Pulmonary artery endothelial cell (primary cell): Measurements from ENCODE around the gene LRG1. TPM values are rescaled to one million over a fixed set of nuclear protein-coding genes. Genes with fewer than 3 reads are reported as not detected.
"Not testable (repeated sequence)": the region's sequence is repeated elsewhere in the genome, so short reads cannot be mapped to it uniquely, and the experiment has no call there.

Experiments used
- DNase-seq: peaks from one replicate; pipeline ENCODE4 v3.0.0-alpha.2; 2011; ENCODE audit warnings: low read depth, low spot score
- total RNA-seq: library from RNA; depleted of rRNA; stranded (reverse); fragments of >200 nt; gene quantifications from 2 replicates; pipeline ENCODE4 v1.2.3, GENCODE V29; 2014

Gene LRG1
- total RNA-seq, 1 donor from 2014 or later: 0.13 TPM

DNA sequence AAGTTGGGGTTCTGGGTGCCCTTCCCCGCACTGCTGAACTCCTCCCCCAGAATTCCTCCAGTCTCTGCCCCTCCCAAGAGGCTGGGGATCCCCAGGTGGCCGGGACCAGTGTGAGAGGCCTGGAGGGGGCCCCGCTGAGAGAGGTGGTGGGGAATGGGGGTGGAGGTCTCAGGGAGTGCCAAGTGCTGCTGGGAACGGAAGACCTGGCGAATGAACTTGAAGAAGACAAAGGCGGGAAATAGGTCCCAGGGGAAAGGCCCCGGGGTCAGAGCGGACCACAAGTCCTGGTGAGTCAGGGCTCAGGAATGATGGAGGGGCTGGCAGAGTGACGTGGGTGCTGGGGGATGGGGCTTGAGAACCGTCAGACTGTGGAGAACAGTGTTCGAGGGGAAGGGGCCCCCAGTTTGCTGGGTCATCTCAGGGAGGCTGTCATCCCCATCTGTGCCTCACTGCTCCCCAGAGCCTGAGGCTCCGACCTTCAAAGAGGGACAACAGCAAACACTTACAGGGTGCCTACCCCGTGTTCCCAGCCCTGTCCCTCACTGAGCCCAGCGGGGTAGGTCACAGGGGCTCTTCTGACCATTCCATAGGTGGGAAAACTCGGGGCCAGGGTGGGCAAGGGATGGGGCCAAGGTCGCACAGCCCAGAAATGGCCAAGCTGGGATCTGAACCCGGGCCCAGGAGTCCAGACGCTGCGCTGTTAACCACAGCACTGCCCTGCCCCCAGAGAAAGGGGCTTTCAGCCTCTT lies 35.6 kb upstream of the LRG1 start:
- DNase-seq: peak; percentile 98

DNA sequence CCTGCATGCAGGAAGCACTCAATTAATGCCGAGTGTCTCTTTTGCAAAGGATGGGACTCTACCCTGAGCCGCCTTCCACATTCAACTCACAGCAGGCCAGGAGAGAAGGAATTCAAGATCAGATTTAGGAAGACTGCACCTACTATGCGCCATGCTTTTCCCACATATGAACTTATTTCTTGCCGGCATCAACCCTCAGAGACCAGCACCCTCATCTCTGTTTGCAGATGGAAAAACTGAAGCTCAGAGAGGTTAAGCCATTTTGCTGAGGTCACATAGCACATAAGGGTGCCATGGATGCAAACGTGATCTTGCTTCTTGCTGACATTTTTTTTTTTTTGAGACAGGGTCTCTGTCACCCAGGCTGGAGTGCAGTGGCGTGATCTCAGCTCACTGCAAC lies 33.8 kb upstream of the LRG1 start:
- no peak for DNase-seq

DNA sequence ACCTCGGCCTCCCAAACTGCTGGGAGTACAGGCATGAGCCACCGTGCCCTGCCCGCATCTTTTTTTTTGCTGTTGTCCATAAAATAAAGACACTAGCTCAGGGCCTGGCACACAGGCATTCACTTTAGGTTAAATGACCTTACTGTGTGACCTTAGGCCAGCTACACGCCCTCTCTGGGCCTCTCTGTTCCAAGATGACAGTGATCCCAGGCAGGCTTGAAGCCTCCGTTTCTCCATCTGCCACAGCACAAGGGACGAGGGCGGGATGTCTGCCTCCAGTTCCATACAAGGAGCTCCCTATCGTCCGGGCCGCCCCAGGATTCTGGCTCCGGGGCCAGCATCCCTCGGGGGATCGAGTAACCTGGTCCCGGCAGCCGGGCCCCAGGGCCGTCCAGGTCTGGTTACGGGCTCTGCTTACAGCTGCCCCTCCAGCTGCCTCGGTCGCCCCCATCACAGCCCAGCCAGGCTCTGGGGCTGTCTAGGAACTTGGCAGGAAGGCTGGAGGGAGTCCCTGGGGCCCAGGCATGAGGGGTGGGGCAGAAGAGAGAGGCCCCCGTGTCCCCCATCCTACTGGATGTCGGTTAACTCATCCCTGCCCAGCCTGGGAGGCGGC lies 31.6 kb upstream of the LRG1 start:
- DNase-seq: no peak

DNA sequence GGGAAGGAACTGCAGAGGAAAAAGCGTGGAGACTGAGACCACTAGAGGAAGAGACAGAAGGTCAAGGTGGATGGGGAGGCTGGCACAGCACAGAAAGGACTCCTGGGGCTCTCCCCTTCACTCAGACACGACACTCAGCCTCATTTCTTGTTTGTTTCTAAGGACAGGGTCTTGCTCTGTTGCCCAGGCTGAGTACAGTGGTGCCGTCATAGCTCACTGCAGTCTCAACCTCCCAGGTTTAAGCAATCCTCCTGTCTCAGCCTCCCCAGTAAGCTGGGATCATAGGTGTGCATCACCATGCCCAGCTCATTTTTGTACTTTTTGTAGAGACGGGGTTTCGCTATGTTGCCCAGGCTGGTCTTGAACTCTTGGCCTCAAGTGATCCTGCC lies 31.1 kb upstream of the LRG1 start:
- no peak for DNase-seq

DNA sequence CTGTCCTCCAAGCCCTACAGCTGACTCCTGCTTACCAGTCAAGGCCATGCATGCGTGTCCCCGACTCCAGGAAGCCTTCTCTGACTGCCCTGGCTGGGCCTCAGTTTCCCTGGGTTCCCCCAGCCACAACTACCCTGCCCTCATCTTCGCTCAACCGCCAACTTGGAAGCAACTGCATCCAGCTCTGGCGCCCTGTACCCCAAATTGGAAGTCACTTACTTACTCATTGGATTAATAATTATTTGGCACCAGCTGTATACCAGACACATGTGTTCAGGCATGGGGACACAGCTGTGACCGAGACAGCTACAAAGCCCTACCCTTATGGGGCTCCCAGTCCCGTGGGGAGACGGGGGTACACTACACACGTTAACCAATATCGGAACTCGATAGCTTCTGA lies 30.6 kb upstream of the LRG1 start:
- no peak for DNase-seq

DNA sequence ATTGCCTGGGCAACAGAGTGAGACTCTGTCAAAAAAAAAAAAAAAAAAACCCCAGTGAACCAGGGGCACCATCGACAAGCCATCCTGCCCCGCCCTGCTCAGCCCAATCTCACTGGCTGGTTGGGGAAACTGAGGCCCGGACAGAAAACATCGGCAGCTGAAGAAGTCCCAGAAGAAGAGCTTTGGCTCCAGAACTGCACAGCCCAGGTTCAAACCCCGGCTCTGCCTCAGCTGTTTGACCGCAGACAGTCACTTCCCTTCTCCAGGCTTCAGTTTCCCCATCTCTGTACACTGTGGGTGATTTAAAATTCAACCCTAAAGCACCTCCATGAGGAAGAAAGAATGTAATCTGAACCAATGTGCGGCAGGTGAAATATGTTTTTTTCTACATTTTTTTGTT lies 29.1 kb upstream of the LRG1 start:
- DNase-seq: no peak

DNA sequence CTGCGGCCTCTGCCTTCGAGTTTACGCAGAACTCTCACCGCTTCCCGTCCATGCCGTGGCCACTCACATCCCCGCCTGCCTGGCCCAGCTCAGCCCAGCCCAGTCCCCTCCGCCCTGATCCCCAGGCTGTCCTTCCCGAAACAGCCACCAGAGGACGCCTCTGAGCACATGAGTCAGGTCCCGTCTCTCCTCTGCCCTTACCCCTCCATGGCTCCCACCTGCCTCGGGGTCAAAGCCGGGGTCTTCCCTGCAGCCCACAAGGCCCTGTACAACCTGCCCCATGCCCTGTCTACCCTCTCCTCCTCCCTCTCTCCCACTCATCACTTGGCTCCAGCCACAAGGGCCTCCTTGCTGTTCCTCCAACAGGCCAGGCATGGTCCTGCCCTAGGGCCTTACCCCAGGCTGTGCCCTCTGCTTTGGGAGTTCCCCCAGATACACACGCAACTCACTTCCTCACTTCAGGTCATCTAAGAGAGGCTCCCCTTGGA lies 27.8 kb upstream of the LRG1 start:
- no peak for DNase-seq

DNA sequence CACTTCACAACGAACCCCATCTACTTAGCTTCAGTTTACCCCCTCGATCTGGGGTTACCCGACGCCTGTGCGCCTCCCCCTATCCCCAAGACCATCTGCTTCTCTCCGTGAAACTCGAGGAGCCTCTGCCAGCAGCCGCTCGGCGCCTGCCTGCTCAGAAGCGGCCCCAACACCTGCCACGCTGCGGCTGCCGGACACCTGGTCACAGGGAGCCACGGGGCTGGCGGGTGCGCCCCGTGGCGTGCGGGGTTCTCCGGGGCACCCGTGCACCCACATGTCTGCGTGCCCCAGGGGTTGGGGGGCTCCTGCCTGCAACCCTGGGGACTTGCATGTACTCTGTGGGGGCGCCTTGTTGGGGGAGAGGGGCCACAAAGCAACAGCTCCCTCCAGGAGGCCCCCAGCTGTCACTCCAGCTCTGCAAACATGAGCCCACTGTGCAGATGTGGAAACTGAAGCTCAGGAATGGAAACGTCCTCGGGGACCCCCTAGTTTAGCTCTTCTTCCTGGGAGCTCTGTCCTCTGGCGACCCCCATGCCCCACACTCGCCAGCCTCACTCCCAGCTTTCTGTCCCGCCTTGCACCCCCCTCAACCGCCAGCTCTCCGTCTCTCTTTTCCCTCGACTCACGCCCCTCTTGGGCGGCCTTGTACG lies 26.7 kb upstream of the LRG1 start:
- DNase-seq: no peak

DNA sequence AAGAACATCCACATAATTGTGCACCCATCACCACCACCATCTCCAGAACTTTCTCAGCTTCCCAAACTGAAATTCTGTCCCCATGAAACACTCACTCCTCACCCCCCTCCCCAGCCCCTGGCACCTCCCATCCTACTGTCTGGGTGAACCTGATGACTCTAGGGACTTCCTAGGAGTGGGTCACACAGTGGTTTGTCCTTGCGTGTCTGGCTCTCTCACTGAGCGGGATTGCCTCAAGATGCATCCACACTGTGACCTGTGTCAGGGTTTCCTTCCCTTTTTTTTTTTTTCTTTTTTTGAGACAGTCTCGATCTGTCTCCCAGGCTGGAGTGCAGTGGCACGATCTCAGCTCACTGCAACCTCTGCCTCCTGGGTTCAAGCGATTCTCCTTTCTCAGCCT lies 23.7 kb upstream of the LRG1 start:
- not testable (repeated sequence) for DNase-seq

DNA sequence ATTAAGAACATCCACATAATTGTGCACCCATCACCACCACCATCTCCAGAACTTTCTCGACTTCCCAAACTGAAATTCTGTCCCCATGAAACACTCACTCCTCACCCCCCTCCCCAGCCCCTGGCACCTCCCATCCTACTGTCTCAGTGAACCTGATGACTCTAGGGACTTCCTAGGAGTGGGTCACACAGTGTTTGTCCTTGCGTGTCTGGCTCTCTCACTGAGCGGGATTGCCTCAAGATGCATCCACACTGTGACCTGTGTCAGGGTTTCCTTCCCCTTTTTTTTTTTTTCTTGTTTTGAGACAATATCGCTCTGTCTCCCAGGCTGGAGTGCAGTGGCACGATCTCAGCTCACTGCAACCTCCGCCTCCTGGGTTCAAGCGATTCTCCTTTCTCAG lies 22.2 kb upstream of the LRG1 start:
- DNase-seq: not testable (repeated sequence)

DNA sequence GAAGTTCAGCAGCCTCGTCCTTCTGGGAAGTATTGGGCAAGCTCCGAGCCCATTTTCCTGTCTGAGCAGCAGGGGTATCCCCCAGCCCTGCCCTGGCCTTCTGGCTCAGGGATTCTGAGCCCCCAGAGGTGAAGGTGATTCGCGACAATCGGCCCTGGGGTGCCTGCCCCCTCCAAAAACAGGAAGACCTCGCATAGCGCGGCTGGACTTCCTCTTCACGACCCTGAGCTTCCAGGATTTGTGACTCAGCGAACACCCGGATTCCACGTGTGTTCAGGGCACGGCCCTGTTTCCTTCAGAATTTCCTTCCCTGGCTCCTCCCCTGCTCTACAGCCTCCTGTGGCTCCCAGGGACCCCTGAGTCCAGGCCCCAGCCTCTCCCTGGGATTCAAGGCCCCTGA lies 19.7 kb upstream of the LRG1 start, which contains the start of gene SEMA6B:
TSS of gene SEMA6B (minus strand) at position 116 of the 400 bp plus-strand sequence. CDS start 1,227 bp downstream, outside the sequence.
- peak; percentile 71 for DNase-seq

DNA sequence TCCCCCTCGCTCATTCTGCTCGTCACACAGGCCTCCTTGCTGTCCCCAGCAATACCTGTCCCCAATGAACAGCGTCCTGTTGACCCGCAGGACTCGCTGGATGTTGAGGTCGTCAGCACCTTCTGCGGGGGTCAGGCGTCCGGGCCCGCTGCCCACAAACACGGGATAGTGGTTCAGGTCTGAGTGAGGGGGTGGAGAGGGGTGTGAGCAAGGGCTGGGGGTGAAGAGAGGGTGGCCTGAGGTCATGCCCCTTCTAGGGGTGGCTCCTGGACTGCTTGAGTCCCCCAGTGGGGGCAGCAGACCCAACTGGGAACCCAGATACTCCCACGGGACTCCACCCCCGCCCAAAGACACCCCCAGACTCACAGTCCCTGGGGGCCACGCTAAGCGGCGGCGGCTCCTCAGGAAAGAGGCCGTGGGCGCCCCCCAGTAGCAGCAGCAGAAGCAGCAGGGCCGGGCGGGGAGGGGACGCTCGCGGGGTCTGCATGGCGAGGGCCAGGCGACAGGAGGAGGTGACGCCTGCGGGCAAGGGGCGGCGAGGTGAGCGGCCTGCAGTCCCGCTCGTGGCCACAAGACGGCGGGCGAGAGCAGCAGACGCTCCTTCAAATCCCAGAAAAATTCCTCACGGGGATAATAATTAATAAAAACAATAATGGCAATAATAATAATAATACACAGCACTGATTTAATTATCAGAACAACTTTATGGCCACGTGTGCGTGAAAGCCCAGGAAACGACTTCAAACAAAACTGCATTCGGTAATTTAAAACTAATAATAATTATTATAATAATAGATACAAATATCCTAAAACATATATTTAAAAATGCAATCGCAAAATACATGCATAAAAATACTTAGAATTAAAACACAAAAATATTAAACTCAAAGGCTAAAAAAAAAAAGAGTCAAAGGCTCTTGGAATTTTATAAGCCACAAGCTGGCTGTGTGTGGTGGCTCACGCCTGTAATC lies 18.4 kb upstream of the LRG1 start:
- no peak for DNase-seq

DNA sequence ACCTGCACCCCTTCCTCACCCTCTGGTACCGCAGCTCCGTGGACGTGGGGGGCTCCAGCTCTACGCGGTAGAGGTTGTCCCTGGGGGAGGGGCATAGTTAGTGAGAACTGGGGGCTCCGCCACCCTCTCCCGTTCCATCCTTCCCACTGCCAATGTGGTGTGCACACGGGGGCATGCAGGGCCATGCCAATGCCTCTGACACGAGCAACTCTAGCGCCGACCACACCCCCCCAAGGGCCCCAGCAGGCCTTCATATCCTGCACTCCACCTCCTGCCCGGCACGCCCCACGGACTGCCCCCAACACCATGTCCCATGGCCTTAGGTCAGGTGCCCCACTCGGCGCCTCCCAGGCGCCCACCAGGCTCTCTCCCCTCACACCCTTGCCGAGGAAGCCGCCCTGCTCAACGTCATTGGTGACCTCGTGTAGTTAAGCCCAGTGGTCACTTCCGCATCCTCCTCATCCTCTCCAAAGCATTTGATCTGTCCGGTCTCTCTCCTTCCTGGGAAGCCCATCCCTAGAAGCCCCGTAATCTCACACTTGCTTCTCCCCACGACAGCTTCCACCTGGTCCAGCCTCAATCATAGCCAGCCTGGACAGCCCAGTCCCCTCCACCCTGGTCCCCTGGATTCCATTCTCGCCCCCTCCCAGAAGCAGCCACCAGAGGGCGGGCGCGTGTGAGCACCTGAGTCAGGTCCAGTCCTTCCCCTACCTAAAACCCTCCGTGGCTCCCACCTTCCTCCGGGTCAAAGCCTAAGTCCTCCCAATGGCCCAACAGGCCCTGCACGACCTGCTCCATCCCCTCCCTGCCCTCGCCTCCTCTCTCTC lies 17.5 kb upstream of the LRG1 start:
- no peak for DNase-seq

DNA sequence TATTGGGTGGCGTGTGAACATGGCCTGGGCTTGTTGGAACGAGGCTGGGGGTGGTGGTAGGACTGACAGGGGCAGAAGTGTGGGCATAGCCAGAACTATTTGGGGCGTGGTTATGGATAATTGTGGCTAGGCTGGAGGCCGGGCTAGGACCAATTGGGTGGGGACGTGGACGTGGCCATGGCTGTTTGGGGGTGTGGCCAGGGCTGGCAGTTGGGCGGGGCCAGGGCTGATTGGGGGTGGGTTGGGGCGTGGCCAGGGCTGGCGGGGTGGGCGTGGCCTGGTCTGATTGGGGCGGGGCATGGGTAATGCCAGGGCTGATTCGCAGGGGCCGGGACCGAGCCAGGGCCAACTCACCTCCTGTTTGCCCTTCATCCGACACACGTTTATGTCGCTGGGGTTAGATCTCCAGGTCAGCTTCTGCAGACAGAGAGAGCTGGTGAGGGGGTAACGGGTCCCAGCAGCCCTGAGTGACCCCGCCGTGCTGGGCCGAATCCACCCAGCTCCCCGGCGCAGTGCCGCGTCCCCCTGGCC lies 16.8 kb upstream of the LRG1 start:
- DNase-seq: no peak

DNA sequence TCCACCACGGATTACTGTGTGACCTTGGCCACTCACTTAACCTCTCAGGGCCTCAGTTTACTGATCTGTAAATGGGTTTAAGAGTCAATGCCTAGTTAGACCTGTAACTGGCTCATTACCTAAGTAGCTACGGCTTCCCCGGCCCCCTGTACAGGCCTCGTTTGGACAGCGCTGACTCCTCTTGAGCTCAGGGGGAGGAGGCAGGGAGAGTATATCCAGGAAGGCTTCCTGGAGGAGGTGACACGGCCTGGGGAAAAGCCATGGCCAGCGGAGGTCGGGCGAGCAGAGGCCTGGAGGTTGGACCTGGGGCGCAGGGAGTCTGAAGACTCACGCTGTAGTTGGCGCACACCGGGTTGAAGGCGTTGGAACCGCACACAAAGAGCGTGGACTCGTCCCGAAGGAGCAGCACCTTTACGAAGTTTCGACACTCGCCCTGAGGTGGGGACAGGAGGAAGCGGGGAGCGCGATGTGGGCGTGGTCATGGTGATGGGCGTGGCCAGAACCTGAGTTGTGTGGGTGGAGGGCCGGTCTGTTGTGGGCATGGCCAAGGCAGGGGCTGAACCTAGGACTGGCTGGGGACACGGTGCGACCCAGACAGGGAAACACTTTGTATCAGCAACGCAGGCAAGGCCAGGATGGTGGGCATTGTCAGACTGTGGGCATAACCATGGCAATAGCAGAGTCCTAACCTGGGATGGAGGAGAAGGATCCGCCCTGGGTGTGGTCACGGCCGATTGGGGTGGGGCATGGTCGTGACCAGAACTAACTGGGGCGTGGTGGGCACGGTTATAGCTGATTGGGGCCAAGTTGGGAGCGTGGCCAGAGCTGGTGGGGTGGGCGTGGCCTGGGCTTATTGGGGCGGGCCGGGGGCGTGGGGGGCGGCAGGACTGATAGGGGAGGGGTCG lies 16.1 kb upstream of the LRG1 start:
- DNase-seq: no peak

DNA sequence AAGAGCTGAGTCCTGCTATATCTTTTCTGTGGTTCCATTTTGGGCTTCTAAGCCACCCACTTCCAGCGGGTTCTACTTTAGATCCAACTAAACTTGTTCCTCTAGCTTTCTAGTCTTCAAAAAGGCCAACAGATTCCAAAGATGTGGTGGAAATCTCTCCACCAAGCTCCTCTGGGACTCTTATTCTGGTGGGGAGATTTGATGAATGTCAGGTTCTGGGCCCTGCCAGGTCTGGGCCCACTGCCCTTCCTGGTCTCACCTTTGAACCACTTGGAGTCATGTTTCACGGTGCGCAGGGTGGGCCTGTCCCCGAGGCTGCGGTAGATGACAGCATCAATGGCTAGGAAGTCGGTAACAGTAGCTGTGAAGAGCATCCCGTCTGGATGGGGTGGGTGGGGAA lies 14.9 kb upstream of the LRG1 start:
- DNase-seq: no peak

DNA sequence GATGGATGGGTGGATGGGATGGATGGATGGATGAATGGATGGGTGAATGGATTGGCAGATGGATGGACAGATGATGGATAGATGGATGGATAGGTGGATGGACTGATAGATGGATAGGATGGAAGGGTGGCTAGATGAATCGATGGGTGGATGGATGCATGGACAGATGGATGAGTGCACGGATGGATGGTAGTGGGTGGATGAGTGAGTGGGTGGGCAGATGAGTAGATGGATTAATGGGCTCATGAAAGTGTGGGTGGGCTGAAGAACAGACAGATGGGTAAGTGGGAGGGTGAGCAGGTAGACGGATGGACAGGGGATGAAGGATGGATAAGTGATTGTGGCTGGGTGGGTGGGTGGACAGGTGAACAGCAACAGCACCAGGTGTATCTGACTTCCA lies 13.9 kb upstream of the LRG1 start:
- DNase-seq: no peak

DNA sequence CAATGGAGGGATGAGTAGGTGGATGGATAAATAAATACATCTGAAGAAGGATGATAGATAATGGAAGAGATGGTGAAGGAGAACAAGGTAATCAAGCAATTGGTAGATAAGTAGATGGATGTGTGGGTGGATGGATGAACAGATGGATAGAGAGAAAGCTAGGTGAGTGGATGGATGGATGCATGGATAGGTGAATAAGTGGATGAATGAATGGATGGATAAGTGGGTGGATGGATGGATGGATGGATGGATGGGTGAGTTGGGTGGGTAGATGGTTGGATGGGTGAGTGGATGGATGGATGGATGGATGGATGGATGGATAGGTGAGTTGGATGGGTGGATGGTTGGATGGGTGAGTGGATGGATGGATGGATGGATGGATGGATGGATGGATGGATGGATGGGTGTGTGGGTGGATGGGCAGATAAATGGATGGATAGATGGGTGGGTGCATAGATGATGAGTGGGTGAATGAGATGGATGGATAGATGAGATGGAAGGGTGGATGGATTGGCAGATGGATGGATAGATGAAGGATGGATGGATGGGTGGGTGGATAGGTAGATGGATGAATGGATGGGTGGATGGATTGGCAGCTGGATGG lies 13.4 kb upstream of the LRG1 start:
- DNase-seq: no peak

DNA sequence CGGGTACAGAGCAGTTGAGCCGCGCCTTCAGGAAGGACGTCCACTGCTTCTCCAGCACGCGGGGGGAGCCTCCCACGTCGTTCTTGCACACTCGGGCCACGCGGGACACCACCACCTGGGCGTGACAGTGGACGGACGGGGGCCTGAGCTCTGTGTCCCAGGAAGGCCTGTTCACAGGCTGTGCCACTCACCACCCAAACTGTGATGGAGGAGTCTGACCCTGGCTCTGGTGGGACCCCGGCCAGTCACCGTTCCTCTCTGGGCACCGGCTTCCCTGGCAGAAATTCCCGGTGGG lies 12.6 kb upstream of the LRG1 start:
- DNase-seq: no peak
